Eye (tissue), 1 donor: ENCODE data around the gene PIWIL4.
"Not testable (repeated sequence)": the region's sequence is repeated elsewhere in the genome, so short reads cannot be mapped to it uniquely, and the experiment has no call there.

Source experiments
- DNase-seq: peaks from one replicate; pipeline ENCODE4 v3.0.0-alpha.2; 2015

The PIWIL4 gene

GRCh38 chr11:94549146-94549545 is 18.0 kb upstream of the PIWIL4 start:
- DNase-seq = no peak

GRCh38 chr11:94550513-94550912 is 16.7 kb upstream of the PIWIL4 start:
- DNase-seq = no peak

GRCh38 chr11:94553938-94554337 is 13.2 kb upstream of the PIWIL4 start:
- DNase-seq = no peak

- DNase-seq = not testable (repeated sequence)
These were observed 11.3 kb upstream of the PIWIL4 start for GRCh38 chr11:94555752-94556329.

DNA sequence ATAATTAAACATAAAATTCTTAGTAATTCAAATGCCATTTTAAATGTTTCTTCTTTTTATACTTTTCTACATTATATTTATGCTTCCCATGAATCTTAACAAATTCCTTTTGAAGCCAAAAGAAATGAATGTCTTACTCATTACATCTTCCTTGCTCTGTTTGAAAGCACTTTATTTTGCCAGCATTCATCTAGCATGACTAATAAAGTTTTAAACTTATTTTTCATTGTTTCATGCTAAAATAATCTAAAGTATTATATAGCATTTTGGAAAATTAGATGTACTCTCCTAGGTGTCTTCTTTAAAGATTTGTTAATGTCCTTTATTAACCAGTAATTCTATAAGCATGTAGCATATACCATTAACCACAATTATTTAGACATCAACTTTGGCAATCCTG is 9.7 kb upstream of the PIWIL4 start:
- no peak for DNase-seq

DNA sequence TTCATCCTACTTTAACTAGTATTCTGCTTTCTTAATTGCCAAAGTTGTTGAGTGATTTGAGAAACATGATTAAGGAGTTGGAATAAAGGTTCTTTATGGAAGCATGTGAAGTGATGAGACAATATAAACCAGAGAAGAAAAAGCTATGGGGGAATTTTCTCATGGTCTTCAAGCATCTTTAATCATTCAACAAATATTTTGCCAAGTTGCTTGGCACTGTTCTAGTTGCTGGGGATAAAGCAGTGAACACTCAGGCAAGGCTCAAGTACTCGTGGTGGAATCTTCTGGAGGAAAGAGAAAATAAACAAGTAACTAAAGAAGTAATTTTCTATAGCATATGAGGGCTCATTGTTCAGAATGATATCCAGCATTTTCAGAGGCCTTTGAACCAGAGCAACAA is 9.2 kb upstream of the PIWIL4 start:
- DNase-seq = no peak

- no peak for DNase-seq
These were observed 8.7 kb upstream of the PIWIL4 start for GRCh38 chr11:94558468-94558867.

- no peak for DNase-seq
These were observed 8.2 kb upstream of the PIWIL4 start for GRCh38 chr11:94558932-94559331.

GRCh38 chr11:94559361-94559760 is 7.8 kb upstream of the PIWIL4 start:
- DNase-seq = no peak

DNA sequence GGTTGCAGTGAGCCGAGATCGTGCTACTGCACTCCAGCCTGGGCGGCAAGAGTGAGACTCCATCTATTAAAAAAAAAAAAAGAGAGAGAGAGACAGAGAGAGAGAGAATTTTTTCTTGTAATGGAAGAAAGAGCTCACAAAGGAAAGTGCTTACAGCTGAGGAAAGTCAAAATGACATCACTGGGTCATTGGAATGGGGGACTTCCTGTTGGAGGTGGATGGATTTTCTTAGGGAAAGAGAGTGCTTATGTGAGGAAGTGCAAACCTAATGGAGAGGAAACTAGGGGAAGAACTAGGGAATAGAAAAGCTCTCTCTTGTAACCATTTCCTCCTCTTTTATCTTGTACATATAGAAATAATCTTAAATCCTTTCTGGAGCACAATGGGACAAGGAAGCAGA is 6.3 kb upstream of the PIWIL4 start:
- no peak for DNase-seq

DNA sequence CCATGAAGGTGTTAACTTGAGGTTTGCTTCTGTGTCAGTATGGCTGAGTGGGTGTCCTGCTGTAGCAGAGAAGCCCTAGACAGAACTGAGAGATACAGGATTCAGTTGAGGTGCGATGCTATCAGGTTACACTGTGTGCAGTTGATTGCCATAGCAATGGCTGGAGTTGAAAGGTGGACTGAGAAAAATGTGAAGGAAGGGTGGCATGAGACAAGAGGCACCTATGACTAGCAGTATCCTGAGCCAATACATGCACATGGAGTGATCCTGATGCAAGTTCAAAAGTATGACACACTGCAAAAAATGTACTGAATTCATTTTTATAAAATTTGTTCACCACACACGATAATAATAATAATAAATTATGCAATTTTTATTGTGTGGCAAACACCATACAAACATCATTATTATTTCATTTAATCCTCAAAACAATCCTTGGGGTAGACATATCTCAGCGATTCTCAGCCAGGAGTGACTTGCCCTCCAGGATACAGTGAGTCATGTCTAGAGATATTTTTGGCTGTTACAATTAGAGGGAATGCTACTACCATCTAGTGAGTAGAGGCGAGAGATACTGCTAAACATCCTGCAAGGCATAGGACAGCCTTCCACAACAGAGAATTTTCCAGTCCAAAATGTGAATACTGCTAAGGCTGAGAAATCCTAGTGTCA is 3.9 kb upstream of the PIWIL4 start:
- DNase-seq = no peak

DNA sequence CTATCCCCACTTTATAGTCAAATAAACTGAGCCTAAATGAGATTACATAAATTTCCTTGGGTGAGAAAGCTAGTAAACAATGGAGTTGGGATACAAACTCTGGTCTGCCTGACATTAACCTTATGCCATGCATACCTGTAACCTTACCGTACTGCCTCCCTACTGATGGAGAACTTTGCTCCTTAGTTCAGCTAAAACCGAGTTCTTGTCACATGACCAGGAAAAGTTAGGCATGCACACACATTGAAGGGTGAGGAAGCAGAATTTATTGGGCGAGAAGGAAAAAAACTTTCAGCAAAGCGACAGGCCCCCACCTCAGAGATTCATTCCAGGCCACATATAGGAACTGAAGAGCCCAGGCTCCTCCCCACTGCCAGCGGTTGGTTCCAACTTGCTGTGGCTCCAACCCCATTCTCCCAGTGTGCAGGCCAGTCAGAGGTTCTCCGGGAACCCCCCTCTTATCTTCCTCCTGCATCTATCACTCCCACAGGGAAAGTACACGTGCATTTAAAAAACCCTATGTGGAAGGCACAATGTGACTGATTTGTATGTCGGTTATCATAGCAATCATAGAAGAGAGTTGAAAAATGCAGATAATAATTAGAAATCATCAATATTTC is 3.2 kb upstream of the PIWIL4 start:
- no peak for DNase-seq

GRCh38 chr11:94568200-94568599 is 1.0 kb downstream of the PIWIL4 start:
- DNase-seq = no peak

- DNase-seq = no peak
These were observed 1.5 kb downstream of the PIWIL4 start for GRCh38 chr11:94568717-94569116.

GRCh38 chr11:94572975-94573374 is 5.8 kb downstream of the PIWIL4 start:
- DNase-seq = not testable (repeated sequence)

DNA sequence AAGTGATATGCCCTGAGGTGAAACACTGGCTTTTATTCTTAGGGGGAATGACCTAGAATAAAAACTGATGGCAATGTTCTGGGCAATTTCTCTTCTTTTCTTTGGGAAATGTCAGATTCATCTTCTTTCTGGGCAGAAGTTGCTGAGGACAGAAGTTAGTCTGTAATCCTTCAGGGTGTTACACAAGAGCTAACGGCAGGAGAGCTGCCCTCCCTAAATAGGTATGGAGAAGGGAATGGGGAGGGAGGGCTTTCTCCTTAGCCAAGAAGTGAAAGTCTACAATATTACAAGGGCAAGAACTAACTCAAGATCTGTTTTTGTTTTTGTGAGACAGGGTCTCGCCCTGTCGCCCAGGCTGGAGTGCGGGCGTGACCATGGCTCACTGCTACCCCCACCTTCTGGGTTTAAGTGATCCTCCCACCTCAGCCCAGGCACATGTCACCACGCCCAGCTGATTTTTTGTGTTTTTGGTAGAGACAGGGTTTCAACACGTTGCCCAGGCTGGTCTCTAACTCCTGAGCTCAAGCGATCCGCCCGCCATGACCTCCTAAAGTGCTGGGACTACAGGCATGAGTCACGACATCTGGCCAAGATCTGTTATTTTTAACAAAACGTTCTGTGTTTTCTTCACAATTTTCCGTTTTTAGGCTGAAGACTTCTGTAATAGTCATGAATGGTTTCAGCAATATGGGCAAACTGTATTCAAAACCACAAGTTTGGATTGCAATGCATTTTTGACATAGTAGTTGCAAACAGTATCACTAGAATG is 7.2 kb downstream of the PIWIL4 start:
- DNase-seq = no peak

- no peak for DNase-seq
These were observed 9.1 kb downstream of the PIWIL4 start for GRCh38 chr11:94576306-94576705.

DNA sequence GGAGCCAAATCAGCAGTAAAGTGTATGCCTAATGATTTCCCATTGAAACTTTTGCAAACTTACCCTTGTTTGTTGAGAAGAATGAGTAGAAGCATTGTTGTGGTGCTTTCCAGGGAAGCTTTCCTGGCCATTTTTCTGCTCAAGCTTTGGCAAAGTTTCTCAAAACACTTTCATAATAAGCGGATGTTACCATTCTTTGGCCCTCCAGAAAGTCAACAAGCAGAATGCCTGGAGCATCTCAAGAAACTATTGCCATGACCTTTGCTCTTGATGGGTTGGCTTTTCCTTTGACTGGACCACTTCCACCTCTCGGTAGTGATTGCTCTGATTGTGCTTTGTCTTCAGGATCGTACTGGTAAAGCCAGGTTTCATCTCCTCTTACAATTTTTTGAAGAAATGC is 10.7 kb downstream of the PIWIL4 start:
- no peak for DNase-seq

DNA sequence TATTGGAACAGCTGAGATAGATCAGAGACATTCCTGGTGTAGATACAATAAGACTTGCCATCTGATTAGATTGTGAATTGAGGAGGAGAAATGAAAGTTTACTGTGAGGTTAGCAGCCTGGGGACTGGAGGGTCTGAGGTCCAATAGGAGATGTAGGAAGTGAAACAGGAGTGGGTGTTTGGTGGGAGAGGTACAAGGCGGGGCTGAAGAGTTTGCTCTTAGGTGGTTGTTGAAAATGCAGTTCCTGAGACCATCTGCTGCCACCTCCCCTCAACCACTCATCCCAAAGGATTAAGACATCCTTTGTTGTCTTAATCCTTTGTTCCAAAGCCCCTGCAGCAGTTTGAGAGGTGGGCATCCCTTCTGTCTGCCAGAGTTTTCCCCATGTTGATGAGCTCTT is 14.8 kb downstream of the PIWIL4 start:
- no peak for DNase-seq

DNA sequence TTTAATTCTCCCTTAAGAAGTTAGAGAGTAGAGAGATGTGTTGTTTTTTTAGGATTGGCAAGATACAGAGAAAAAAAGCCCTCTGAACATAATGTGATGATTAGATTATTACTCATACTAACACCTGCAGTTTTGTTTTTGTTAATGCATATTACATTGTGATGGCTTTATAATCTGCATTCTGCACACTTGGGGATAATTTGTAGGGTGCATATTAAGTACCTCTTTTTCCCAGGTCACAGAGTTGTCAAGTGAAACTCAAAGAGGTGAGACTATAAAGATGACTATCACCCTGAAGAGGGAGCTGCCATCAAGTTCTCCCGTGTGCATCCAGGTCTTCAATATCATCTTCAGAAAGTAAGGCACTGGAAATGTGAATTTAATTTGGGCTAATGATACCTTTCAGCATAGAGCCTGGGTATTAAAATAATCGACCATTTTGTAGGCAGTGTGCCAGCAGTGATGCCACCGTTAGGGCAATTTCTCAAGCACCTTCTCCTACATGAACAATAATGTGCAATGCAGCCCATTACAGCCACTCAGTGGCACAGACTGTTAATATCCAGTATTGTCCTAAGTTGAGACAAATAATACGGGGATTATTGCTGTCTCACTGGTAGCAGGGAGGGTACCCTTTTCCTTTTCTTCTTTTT is 16.2 kb downstream of the PIWIL4 start:
- DNase-seq = no peak

- DNase-seq = no peak
These were observed 16.8 kb downstream of the PIWIL4 start for GRCh38 chr11:94583866-94584500.

- no peak for DNase-seq
These were observed 17.8 kb downstream of the PIWIL4 start for GRCh38 chr11:94584978-94585377.

DNA sequence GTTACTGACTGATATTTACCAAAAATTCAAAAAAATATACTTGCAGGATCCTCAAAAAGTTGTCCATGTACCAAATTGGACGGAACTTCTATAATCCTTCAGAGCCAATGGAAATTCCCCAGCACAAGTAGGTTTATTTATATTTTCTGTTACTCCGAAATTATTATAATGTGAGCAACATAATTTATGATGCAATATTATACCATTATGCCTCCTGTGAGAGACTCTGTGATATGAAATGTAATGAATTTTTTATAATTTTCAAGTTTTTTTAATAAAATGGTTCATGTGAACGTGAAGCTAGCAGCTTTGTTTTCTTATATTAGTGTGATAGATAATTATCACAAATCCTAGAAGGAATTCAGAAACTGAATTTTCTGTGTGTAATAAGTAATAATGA is 18.2 kb downstream of the PIWIL4 start:
- no peak for DNase-seq
